GM19193 (cell line): ENCODE results near the gene NISCH.

Source experiments
- POLR2A ChIP-seq: IDR thresholded peaks from 4 replicates; pipeline ENCODE4 v1.6.1; 2011; ENCODE audit not compliant: insufficient read depth, insufficient read length; ENCODE audit errors: extremely low read depth

Gene NISCH

DNA sequence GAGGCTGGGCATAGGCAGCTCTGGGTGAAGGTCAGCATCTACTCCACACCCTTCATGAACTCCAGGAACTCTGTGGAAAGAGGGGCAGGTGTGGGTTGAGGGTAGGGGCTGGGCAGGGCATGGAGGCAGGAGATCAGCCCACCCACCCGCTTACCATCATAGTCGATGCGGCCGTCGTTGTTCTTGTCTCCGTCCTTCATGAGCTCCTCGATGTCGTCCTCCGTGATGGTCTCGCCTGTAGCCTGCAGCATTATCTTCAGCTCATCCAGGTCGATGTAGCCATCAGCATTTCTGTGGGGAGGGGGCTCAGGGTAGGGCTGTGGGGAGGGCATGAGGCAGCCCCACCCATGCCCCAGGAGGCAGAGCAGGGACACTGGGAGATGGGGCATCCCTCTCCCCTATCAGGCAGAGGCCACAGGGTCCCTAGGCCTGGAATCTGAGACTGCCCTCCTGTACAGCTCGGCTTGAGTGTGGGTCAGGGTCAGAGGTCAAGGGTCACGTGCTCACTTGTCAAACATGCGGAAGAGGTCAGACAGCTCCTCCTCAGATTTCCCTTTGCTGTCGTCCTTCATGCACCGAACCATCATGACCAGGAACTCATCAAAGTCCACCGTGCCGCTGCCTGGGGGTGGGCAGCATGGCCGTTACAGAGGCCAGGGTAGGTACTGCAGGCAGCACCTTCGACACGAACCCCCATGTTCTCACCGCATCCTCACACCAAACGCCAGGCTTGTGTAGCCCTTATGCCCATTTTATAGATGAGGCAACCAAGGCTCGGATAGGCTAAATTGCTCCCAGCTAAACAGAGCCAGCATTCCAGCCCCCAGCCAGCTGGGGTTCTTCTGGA is 3.9 kb upstream of the NISCH start:
- no peak for TF ChIP-seq POLR2A

- no peak for TF ChIP-seq POLR2A
Observed at GRCh38 chr3:52452126-52452525, 3.3 kb upstream of the NISCH start.

GRCh38 chr3:52452570-52453221 is 2.7 kb upstream of the NISCH start:
- TF ChIP-seq POLR2A = no peak

DNA sequence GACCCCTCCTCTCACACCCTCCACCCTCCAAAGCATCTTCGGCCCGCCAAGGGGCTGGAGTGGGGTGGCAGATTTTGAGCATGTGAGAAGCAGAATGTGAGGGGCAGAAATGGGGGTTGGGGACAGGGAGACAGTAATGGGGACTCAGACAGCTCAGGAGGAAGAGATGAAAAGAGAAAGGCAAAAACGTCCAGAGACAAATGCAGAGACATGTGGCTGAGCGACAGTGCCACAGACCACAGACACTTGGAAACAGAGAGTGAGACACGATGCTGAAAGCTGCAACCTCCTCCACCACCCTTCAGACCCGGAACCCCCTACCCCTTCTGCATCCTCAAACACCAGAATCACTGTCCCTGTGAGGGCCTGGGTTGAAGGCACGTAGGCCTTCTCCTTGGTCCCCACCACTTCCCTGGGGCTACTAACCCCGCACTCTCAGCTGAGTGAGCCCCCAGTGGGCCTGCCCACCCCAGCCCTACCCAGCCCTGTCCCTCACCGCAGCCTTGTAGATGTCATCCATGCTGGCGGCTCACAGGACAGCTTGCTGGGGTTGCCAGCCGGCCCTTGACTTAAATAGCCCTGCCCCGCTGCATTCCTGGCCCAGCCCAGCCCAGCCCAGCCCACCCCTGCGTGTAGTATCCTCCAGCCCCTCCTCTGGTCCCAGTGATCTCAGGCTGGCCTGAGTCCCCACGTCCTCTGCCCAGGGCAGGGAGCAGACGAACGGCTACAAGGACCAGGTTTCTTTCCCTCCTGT is 1.7 kb upstream of the NISCH start, which contains the start of gene TNNC1:
Gene TNNC1, minus strand, starts transcription at position 546 of the 754 bp plus-strand sequence. Its CDS starts 26 bp downstream, at position 520.
- TF ChIP-seq POLR2A = no peak

- TF ChIP-seq POLR2A = no peak
Observed at GRCh38 chr3:52454250-52454937, 1.0 kb upstream of the NISCH start.

GRCh38 chr3:52454938-52455282 is 494 bp upstream of the NISCH start:
- TF ChIP-seq POLR2A = no peak

GRCh38 chr3:52456169-52456799 is 880 bp downstream of the NISCH start:
- no peak for TF ChIP-seq POLR2A

- no peak for TF ChIP-seq POLR2A
Observed at GRCh38 chr3:52456800-52457183, 1.4 kb downstream of the NISCH start.

DNA sequence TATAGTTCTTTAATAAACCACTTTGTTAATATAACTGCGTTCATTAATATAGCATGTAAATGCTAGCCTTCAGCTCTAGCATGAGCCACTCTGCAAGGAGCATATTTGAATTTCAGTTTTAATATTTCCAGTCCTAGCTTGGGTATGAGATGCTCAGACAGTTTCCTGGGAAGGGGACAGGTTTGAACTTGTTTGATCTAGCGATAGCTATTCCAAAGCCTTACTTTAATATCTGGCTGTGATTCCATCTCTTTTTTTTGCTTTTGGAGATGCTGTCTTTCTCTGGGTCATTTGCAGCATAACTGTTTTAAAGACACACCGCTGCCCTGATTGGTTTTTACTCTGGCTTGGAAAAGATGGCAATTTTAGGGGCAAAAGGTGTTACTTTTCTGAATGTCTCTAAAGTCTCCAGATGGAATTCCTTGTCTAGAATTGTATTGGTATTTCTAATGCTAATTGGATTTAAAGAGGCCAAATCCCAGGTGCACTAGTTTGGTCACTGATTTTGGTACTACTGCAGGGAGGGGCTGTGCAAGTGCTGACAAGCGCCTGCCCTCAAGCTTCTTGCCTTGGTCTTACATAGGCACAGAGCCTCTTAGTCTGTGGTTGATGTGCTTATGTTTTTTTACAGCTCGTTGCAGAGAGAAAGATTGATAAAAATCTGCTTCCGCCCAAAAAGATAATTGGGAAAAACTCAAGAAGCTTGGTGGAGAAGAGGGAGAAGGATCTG is 2.8 kb downstream of the NISCH start:
- TF ChIP-seq POLR2A = no peak

- TF ChIP-seq POLR2A = no peak
Observed at GRCh38 chr3:52458770-52459545, 3.6 kb downstream of the NISCH start.

DNA sequence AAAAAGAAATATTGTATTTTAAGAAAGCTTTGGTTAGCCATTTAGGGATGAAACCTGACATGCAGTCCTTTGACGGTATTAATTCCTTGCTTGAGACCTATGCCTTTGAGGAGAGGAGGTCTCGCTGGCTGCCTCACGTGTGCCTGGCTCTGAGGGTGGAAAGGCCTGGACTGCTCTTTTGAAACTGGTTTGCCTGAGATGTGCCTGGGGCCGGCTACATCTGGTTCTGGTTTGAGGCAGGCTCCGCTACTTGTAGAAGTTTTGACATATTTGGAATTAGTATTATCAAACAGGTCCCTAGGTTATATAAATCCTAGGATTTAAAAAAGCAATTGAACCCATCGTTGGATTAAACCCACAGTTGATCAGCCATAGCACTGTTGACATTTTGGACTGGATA is 6.5 kb downstream of the NISCH start:
- TF ChIP-seq POLR2A = no peak

DNA sequence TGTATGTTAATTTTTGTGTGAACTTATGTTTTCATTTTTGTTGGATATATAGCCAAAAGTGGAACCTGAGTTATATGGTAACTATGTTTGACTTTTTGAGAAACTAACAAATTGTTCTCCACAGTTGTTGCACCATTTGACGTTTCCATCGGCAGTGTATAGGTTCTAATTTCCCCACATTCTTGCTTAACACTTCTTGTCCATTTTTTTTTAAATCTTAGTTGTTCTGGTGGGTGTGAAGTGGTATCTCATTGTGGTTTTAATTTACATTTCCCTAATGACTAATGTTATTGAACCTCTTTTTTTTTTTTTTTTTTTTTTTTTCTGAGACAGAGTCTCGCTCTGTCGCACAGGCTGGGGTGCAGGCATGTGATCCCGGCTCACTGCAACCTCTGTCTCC is 8.0 kb downstream of the NISCH start:
- no peak for TF ChIP-seq POLR2A

GRCh38 chr3:52468336-52468735 is 12.9 kb downstream of the NISCH start:
- TF ChIP-seq POLR2A = no peak
